GM19240 (cell line): ENCODE data around the gene MBNL1.

ENCODE experiments used
- DNase-seq: peaks from one replicate; pipeline ENCODE4 v3.0.0; 2011; ENCODE audit warnings: low spot score; ENCODE audit not compliant: insufficient read length

Gene MBNL1

DNA sequence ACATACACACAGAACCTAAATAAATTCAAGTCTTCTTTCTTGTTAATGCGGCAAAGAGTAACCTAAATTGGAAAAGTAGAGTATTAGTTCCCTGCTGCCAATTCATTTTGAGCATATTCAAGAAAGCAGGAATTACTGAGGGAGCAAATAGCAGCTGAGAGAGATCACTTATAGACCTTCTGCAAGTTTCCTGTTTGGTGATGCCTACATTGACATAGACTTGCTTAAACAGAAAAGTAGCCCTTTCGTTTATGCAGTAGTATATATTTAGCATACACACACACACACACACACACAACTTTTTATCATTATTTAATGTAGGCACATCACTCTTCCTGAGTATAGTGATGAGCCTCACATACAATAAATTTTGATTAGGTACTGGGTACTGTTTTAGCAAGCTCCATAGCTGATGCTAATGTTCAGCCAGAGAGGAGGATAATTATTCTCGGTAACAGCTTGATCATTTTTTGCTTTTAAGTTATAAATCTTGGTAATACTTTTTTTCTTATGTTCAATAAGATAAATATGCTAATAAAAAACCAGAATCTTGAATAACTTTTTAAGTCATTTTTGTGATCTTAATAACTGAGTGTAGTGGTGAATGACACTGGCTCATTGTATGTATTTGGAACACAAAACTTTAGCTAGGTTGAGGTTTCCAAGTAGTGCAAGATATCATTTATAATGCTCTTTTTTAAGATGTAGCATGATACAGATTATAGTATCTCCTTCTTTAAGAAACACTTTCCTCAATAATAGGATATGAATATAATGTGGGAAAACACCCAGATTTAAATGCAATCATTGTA lies 174.7 kb downstream of the MBNL1 start:
- no peak for DNase-seq

DNA sequence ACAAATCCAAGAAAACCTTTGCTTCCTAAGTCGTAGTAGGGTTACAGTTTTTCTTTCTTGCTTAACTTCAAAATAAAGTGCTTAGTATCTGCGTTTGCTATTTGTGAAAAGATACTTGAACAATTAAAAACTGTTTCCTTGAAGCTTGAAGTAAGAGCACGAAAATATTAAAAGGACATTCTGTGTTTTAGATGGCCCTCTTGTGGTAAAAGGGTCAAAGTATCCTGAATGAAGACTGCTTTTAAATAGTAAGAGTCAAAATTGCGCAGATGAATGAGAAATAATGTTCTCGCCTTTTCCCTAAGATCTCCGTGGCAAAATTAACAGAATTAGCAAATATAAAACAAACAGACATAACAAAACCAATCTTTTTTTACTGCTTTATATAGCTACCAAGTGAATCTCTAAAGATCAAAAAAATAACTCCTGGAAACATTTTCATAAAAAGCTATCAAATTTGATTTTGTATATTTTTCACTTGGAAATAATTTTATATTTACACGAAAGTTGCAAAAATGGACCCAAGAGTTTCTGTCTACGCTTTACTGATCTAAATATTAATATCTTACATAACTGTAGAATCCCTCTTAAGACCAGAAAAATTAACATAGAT lies 175.4 kb downstream of the MBNL1 start:
- no peak for DNase-seq

DNA sequence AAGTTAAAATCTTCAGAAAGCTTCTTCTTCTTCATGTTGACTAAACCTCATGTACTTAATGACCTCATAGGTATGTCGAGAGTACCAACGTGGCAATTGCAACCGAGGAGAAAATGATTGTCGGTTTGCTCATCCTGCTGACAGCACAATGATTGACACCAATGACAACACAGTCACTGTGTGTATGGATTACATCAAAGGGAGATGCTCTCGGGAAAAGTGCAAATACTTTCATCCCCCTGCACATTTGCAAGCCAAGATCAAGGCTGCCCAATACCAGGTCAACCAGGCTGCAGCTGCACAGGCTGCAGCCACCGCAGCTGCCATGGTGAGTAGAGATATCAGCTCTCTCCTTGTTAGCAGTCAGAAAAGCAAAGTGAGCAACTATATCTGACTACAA lies 176.5 kb downstream of the MBNL1 start:
- no peak for DNase-seq

- DNase-seq, result no peak
These were observed 177.8 kb downstream of the MBNL1 start for GRCh38 chr3:152446495-152446894.

GRCh38 chr3:152447511-152447910 lies 178.8 kb downstream of the MBNL1 start:
- no peak for DNase-seq

GRCh38 chr3:152448091-152448490 lies 179.4 kb downstream of the MBNL1 start:
- DNase-seq, result no peak

- no peak for DNase-seq
These were observed 183.6 kb downstream of the MBNL1 start for GRCh38 chr3:152452318-152452717.

GRCh38 chr3:152454076-152454875 lies 185.5 kb downstream of the MBNL1 start:
- no peak for DNase-seq

DNA sequence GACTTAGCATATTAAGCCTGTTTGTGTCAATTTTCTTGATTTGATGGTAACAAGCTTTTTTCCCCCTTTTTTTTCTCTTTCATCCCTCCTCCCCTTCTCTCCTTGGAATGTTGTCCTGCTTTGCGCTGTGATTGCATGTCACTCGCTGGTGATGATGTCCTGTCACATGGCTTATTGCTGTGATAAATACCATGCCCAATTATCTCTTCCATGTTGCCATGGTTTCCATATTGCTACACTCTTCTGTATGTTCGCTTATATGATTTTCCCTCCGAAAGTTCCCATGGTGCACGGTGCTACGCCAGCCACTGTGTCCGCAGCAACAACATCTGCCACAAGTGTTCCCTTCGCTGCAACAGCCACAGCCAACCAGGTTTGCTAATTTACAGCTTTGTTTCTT lies 187.3 kb downstream of the MBNL1 start:
- DNase-seq, result no peak

- no peak for DNase-seq
These were observed 189.0 kb downstream of the MBNL1 start for GRCh38 chr3:152457500-152458375.

- DNase-seq, result no peak
These were observed 189.8 kb downstream of the MBNL1 start for GRCh38 chr3:152458376-152459117.

DNA sequence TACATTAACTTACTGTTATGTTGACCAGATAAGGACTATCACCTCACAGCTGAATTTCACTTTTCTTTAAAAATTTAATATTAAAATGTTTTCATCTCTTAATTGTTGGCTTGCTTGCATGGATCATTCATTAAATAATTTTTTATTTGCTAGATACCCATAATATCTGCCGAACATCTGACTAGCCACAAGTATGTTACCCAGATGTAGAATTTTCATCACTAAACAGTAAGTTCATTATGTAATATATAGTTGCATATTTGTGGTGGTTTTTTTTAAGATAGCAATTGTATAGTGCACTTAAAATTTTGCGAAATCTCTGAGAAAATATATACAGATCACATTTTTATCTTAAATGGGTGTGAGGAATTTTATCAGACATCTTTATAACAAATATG lies 190.4 kb downstream of the MBNL1 start:
- DNase-seq, result no peak

GRCh38 chr3:152459572-152459971 lies 190.8 kb downstream of the MBNL1 start:
- DNase-seq, result no peak

DNA sequence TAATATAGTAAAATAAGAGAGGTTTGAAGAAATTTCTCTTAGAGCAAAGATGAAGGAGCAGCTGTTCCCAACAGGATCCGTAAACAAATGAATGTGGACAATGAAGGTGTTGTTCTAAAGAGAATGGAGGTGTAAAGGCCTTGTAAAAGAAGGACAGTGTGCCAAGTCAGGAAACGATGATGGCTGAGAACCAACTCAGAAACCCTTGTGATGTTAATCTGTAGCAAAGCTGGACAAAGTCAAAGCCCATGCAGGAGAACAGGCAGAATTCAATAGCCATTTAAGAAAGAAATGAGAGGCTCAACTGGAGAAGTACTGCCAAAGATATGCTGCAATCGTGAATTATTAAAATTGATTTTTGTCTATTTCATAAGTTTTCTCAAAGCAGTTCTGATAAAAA lies 192.2 kb downstream of the MBNL1 start:
- no peak for DNase-seq

GRCh38 chr3:152461460-152461859 lies 192.7 kb downstream of the MBNL1 start:
- no peak for DNase-seq

DNA sequence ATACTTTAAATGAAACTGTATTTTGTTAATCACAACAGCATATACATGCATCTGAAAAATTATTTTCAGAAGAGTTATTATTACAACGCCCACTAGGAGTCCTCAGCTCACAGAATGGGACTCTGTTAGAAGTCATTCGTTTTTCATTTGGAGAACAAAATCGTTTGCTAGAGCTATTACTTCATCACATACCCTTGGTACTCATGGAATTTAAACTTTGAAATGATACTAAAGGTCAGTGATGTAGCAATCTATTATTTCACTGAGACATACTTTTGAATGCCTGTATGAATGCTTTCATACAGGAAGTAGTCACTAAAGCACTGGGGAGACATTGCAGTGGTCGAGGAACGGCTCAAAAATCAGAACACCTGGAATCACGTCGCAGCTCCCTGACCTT lies 198.1 kb downstream of the MBNL1 start:
- DNase-seq, result no peak

GRCh38 chr3:152469248-152470025 lies 200.7 kb downstream of the MBNL1 start:
- no peak for DNase-seq

DNA sequence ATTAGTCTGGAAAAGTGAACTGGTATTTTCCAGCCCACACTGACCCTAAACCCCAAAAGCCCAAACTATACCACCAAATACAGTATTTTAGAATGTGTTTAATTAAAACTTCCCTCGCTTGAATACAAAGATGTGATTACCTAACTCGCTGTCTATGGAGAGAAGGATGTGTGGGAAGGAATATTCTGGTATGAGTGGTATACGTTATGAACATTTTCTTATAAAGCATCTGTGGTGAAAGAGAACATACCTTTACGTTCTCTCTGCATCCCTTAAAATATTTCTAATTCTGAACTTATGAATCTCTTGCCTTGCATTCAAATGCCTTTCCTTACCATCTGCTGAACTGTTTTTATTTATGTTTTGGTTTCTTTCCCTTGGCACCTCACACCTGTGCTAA lies 201.4 kb downstream of the MBNL1 start:
- no peak for DNase-seq

DNA sequence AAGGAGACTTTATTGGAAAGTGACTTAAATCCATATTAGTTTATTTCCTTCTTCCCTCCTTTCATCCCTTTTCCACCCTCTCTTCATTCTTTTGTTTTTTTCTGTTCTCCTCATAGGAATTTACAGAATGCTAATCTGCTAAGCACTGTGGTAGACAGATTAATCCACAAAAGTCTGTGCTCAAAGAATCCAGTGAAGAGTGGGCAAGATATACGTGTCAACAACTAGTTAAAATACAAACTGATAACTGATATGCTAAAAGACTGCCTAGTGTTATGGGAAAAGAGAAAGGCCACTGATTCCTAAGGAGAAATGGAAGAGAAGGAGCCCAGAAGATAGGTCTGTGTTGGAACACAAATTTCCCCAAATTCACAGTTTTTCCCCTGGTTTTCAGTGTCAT lies 202.2 kb downstream of the MBNL1 start:
- DNase-seq, result no peak
